Fibroblast of lung (primary cell): ENCODE measurements around the gene OLA1.

Experiments
- CTCF ChIP-seq, 2 donors: IDR thresholded peaks in 1 of 2; conservative IDR thresholded peaks in 1 of 2; 1 replicate in 1 of 2; 2 replicates in 1 of 2; pipeline ENCODE4 v1.5.1; 2011 to 2012; ENCODE audit warnings: low read length in 2 of 2, control low read depth in 1 of 2, inconsistent platforms in 1 of 2, low read depth in 1 of 2, mild to moderate bottlenecking in 1 of 2
- EZH2 ChIP-seq: IDR thresholded peaks from 2 replicates; pipeline ENCODE4 v1.5.1; 2012; ENCODE audit warnings: low read length, control low read depth, mild to moderate bottlenecking; ENCODE audit errors: missing control alignments

- TF ChIP-seq CTCF (conservative IDR thresholded peaks at IDR 0.05 in 1 of 2, IDR thresholded peaks at IDR 0.05 in 1 of 2; ENCODE audit: low read depth in 1 of 2, low read length in 2 of 2) (no peak), EZH2 (no peak)
Measured at GRCh38 chr2:174157053-174157452, 91.3 kb downstream of the OLA1 start.
